Measurements from ENCODE around the gene SCAP. TPM values are rescaled to one million over a fixed set of nuclear protein-coding genes. Genes with fewer than 3 reads are reported as not detected.
"Not testable (repeated sequence)": the region's sequence is repeated elsewhere in the genome, so short reads cannot be mapped to it uniquely, and the experiment has no call there.

Gene SCAP
- total and polyA plus RNA-seq, 4 donors: 44.1 to 91.8 (median 47.4) TPM

GRCh38 chr3:47513125-47513929, 37.6 kb upstream of the SCAP start, which contains the start of gene ELP6:
Gene ELP6, minus strand, starts transcription at chr3:47513712. Its CDS starts 122 bp downstream, at chr3:47513590.
- Histone ChIP-seq H3K36me3 (ENCODE audit: control insufficient read depth in 4 of 4, insufficient read depth in 4 of 4, low read length in 4 of 4) (peaks cover 5 to 14% (median 8%) of the 10 kb centered on the region in 4 donors), H3K4me3 (peak within 1 kb of the TSS; percentile 68), H3K27me3 (ENCODE audit: control insufficient read depth in 3 of 3, insufficient read depth in 3 of 3, low read length in 2 of 3) (no peaks in the 10 kb centered on the region), H3K27ac (ENCODE audit: low read depth in 1 of 2, low read length in 1 of 2) (peak within 1 kb of the TSS; percentile 88 to 95), H3K4me1 (ENCODE audit: control insufficient read depth in 5 of 5, insufficient read depth in 5 of 5, low read length in 5 of 5) (peaks cover 0 to 10% (median 0%) of the 10 kb centered on the region in 5 donors), H3K9ac (ENCODE audit: insufficient read depth in 1 of 2, low read length in 2 of 2) (peak within 1 kb of the TSS; percentile 3 to 79), H3K9me3 (ENCODE audit: control insufficient read depth in 4 of 4, insufficient read depth in 3 of 4, low read length in 3 of 4) (no peaks in the 10 kb centered on the region)
- ATAC-seq (ENCODE audit: insufficient read depth, low FRiP score): peak; percentile 100
- 0% methylated on average over 71 of the region's 71 CpGs for WGBS, 2 donors
- peak; percentile 98 to 99 (median 98) for DNase-seq
- peak; percentile 39 for TF ChIP-seq CTCF (IDR thresholded peaks at IDR 0.05; ENCODE audit: control extremely low read depth, extremely low read depth)

GRCh38 chr3:47512416-47513124, 36.8 kb upstream of the SCAP start:
- WGBS, 2 donors: 18 to 21% methylated on average over 36 of the region's 36 CpGs

GRCh38 chr3:47505267-47505666, 29.5 kb upstream of the SCAP start:
- not testable (repeated sequence) for H3K9me3 ChIP-seq (ENCODE audit: control insufficient read depth in 4 of 4, insufficient read depth in 3 of 4, low read length in 3 of 4); H3K27me3 ChIP-seq (ENCODE audit: control insufficient read depth in 3 of 3, insufficient read depth in 3 of 3, low read length in 2 of 3); ATAC-seq (ENCODE audit: insufficient read depth, low FRiP score); H3K9ac ChIP-seq (ENCODE audit: insufficient read depth in 1 of 2, low read length in 2 of 2); H3K4me3 ChIP-seq; DNase-seq; H3K4me1 ChIP-seq (ENCODE audit: control insufficient read depth in 5 of 5, insufficient read depth in 5 of 5, low read length in 5 of 5); H3K27ac ChIP-seq (ENCODE audit: low read depth in 1 of 2, low read length in 1 of 2)
- H3K36me3 ChIP-seq (ENCODE audit: control insufficient read depth in 4 of 4, insufficient read depth in 4 of 4, low read length in 4 of 4): peaks cover 20 to 30% (median 22%) of the 10 kb centered on the region in 4 donors
- WGBS, 2 donors: 93 to 96% methylated on average over 6 of the region's 6 CpGs

More at GRCh38 chr3:47512416-47513124, 36.8 kb upstream of the SCAP start:
- Histone ChIP-seq H3K4me1 (ENCODE audit: control insufficient read depth in 5 of 5, insufficient read depth in 5 of 5, low read length in 5 of 5) (peaks cover 0 to 10% (median 0%) of the 10 kb centered on the region in 5 donors), H3K27me3 (ENCODE audit: control insufficient read depth in 3 of 3, insufficient read depth in 3 of 3, low read length in 2 of 3) (no peaks in the 10 kb centered on the region), H3K36me3 (ENCODE audit: control insufficient read depth in 4 of 4, insufficient read depth in 4 of 4, low read length in 4 of 4) (peaks cover 5 to 14% (median 8%) of the 10 kb centered on the region in 4 donors), H3K9me3 (ENCODE audit: control insufficient read depth in 4 of 4, insufficient read depth in 3 of 4, low read length in 3 of 4) (no peaks in the 10 kb centered on the region), H3K9ac (ENCODE audit: insufficient read depth in 1 of 2, low read length in 2 of 2) (peak overlapping the region; percentile 3 to 66), H3K27ac (ENCODE audit: low read depth in 1 of 2, low read length in 1 of 2) (peak overlapping the region; percentile 88 to 95), H3K4me3 (peak overlapping the region; percentile 68)
- DNase-seq (peak; percentile 26 to 46 (median 34)), ATAC-seq (ENCODE audit: insufficient read depth, low FRiP score) (no peak)
- no peak for TF ChIP-seq CTCF (IDR thresholded peaks at IDR 0.05; ENCODE audit: control extremely low read depth, extremely low read depth)

- H3K9me3 ChIP-seq (ENCODE audit: control insufficient read depth in 4 of 4, insufficient read depth in 3 of 4, low read length in 3 of 4): no peaks in the 10 kb centered on the region
- no peaks in the 10 kb centered on the region for H3K27me3 ChIP-seq (ENCODE audit: control insufficient read depth in 3 of 3, insufficient read depth in 3 of 3, low read length in 2 of 3)
- H3K4me3 ChIP-seq: no peak overlapping the region
- no peak for ATAC-seq (ENCODE audit: insufficient read depth, low FRiP score)
- 91 to 93% methylated on average over 7 of the region's 7 CpGs for WGBS, 2 donors
- no peak overlapping the region for H3K9ac ChIP-seq (ENCODE audit: insufficient read depth in 1 of 2, low read length in 2 of 2)
- no peak for TF ChIP-seq CTCF (IDR thresholded peaks at IDR 0.05; ENCODE audit: control extremely low read depth, extremely low read depth)
- DNase-seq: no peak
- H3K4me1 ChIP-seq (ENCODE audit: control insufficient read depth in 5 of 5, insufficient read depth in 5 of 5, low read length in 5 of 5): no peaks in the 10 kb centered on the region
- H3K36me3 ChIP-seq (ENCODE audit: control insufficient read depth in 4 of 4, insufficient read depth in 4 of 4, low read length in 4 of 4): peaks cover 18 to 27% (median 19%) of the 10 kb centered on the region in 4 donors
- H3K27ac ChIP-seq (ENCODE audit: low read depth in 1 of 2, low read length in 1 of 2): no peak overlapping the region
These were observed 28.4 kb upstream of the SCAP start for GRCh38 chr3:47504113-47504512.

Data from lung (tissue), 12 donors.